GM06990 (cell line): Measurements from ENCODE around the gene GSK3B.

Experiments used
- DNase-seq: peaks from one replicate; pipeline ENCODE4 v3.0.0-alpha.2; 2011; ENCODE audit not compliant: insufficient read length; ENCODE audit errors: extremely low read depth
- H3K27me3 ChIP-seq: replicated peaks from 2 replicates; pipeline ENCODE4 v1.6.0; 2011; ENCODE audit warnings: low read length; ENCODE audit not compliant: control insufficient read depth, insufficient read depth
- H3K36me3 ChIP-seq: 2 replicates; pipeline ENCODE4 v1.5.1; 2011; ENCODE audit warnings: low read length; ENCODE audit not compliant: control insufficient read depth, insufficient read depth
- H3K4me3 ChIP-seq: replicated peaks from 2 replicates; pipeline ENCODE4 v1.5.1; 2011; ENCODE audit warnings: low read depth, mild to moderate bottlenecking, control low read depth, low read length
- TF ChIP-seq, protein P1 (sequence below): IDR thresholded peaks from 2 replicates; pipeline ENCODE4 v1.5.1; 2011; ENCODE audit warnings: low read length, control low read depth, mild to moderate bottlenecking, inconsistent platforms; ENCODE audit not compliant: insufficient read depth, poor library complexity, severe bottlenecking

GSK3B gene

GRCh38 chr3:120137548-120137947 is 43.3 kb upstream of the GSK3B start:
- H3K36me3 ChIP-seq, result no peaks in the 10 kb centered on the region
- H3K4me3 ChIP-seq, result no peak overlapping the region
- no peak for DNase-seq
- H3K27me3 ChIP-seq, result no peaks in the 10 kb centered on the region
- TF ChIP-seq, protein P1, sequence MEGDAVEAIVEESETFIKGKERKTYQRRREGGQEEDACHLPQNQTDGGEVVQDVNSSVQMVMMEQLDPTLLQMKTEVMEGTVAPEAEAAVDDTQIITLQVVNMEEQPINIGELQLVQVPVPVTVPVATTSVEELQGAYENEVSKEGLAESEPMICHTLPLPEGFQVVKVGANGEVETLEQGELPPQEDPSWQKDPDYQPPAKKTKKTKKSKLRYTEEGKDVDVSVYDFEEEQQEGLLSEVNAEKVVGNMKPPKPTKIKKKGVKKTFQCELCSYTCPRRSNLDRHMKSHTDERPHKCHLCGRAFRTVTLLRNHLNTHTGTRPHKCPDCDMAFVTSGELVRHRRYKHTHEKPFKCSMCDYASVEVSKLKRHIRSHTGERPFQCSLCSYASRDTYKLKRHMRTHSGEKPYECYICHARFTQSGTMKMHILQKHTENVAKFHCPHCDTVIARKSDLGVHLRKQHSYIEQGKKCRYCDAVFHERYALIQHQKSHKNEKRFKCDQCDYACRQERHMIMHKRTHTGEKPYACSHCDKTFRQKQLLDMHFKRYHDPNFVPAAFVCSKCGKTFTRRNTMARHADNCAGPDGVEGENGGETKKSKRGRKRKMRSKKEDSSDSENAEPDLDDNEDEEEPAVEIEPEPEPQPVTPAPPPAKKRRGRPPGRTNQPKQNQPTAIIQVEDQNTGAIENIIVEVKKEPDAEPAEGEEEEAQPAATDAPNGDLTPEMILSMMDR, result no peak

DNA sequence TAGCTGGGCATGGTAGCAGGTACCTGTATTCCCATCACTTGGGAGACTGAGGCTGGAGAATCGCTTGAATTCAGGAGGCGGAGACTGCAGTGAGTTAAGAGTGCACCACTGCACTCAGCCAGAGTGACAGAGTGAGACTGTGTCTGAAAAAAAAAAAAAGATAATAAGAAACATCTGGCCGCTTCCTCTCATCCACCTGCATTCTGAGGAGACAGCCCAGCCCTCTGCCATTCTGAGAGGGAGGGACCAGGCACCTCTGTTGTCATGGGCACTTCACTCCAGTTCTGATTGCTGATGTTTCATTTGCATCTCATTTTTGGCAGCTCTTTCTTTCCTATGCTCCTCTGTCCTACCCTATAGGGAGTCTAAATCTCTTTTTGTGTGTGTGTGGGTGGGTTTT is 36.4 kb upstream of the GSK3B start:
- no peaks in the 10 kb centered on the region for H3K36me3 ChIP-seq
- no peak for DNase-seq
- TF ChIP-seq, protein P1, result no peak
- H3K4me3 ChIP-seq, result no peak overlapping the region
- no peaks in the 10 kb centered on the region for H3K27me3 ChIP-seq

- TF ChIP-seq, protein P1, result no peak
- no peaks in the 10 kb centered on the region for H3K36me3 ChIP-seq
- DNase-seq, result no peak
- H3K27me3 ChIP-seq, result no peaks in the 10 kb centered on the region
- H3K4me3 ChIP-seq, result no peak overlapping the region
These were observed 35.7 kb upstream of the GSK3B start for GRCh38 chr3:120129718-120130513.

- no peak for DNase-seq
- H3K27me3 ChIP-seq, result no peaks in the 10 kb centered on the region
- no peaks in the 10 kb centered on the region for H3K36me3 ChIP-seq
- H3K4me3 ChIP-seq, result no peak overlapping the region
- TF ChIP-seq, protein P1, result no peak
These were observed 34.8 kb upstream of the GSK3B start for GRCh38 chr3:120129051-120129450.

GRCh38 chr3:120125992-120126391 is 31.7 kb upstream of the GSK3B start:
- H3K27me3 ChIP-seq, result no peaks in the 10 kb centered on the region
- TF ChIP-seq, protein P1, result no peak
- DNase-seq, result no peak

More at GRCh38 chr3:120125992-120126391, 31.7 kb upstream of the GSK3B start:
- Histone ChIP-seq H3K4me3 (no peak overlapping the region), H3K36me3 (no peaks in the 10 kb centered on the region)
